ENCODE data around the gene FAM163B.

The FAM163B gene

DNA sequence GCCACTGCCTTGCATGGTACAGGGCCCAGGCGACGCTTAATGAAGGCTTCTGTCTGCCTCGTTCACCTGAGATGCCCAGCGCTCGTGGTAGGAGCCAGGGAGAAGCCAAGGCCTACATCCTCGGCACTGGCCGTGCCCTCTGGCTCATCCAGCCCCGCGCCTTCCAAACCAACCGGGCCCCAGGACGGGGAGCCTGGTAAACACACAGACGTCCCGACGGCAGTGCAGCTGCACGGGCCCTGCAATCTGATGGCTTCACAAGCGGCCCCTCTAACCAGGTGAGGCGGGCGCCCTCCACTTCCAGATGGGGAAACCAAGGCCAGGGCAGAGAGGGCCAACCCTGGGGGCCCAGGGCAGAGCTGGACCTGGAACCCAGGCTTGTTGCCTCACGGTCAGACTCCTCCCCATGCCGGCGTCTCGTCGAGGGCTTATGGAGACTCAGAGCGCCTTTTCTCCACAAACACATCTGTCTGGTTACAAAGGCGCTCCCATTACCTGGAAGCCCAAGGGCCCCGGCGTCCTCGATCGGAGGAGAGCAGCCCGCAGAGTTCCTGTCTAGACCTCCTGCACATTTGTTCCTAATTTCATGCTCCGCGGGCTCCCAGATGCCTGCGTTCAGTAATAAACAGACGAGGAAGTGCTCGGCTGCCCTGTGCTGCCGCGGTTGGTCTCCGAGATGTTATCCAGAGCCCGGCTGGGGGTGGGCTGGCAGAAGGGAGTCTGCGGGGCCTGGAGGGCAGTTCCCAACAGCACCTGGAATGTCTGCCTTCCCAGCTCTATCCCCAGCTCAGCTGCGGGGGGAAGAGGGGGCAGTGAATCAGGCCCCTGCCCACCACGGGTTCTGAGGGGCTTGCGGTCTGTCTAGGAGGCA is 23.5 kb downstream of the FAM163B start:
- peak; percentile 56 for ATAC-seq
- no peak for TF ChIP-seq TOX (CRISPR knock-in tag; IDR thresholded peaks at IDR 0.05; ENCODE audit: borderline replicate concordance)
- no peak for TF ChIP-seq SNAI2 (CRISPR knock-in tag; IDR thresholded peaks at IDR 0.05)
- no peak for TF ChIP-seq ZC3H10 (CRISPR knock-in tag; IDR thresholded peaks at IDR 0.05)
- 0 out of 2 replicates have a peak, but pooled peaks have one; percentile 36 for TF ChIP-seq ZNF70 (CRISPR knock-in tag; IDR thresholded peaks at IDR 0.05)
- TF ChIP-seq RARB (CRISPR knock-in tag; IDR thresholded peaks at IDR 0.05), result no peak
- TF ChIP-seq BACH2 (CRISPR knock-in tag; IDR thresholded peaks at IDR 0.05; ENCODE audit: borderline replicate concordance), result no peak
- TF ChIP-seq CREB5 (CRISPR knock-in tag; IDR thresholded peaks at IDR 0.05; ENCODE audit: low read depth), result no peak
- TF ChIP-seq TSHZ2 (CRISPR knock-in tag; IDR thresholded peaks at IDR 0.05), result peak; percentile 88
- no peak for TF ChIP-seq ZNF8 (CRISPR knock-in tag; IDR thresholded peaks at IDR 0.05)
- peak; percentile 93 for TF ChIP-seq TCF4 (CRISPR knock-in tag; IDR thresholded peaks at IDR 0.05; ENCODE audit: borderline replicate concordance)

- TF ChIP-seq PATZ1 (CRISPR knock-in tag; IDR thresholded peaks at IDR 0.05; ENCODE audit: borderline replicate concordance) (no peak), CSRNP3 (CRISPR knock-in tag; IDR thresholded peaks at IDR 0.05) (no peak), RARB (CRISPR knock-in tag; IDR thresholded peaks at IDR 0.05) (no peak), TCF4 (CRISPR knock-in tag; IDR thresholded peaks at IDR 0.05; ENCODE audit: borderline replicate concordance) (no peak), ZNF565 (CRISPR knock-in tag; conservative IDR thresholded peaks at IDR 0.05; ENCODE audit: low read depth) (no peak), TOX (CRISPR knock-in tag; IDR thresholded peaks at IDR 0.05; ENCODE audit: borderline replicate concordance) (no peak), ZFP3 (CRISPR knock-in tag; IDR thresholded peaks at IDR 0.05) (no peak), ESRRG (CRISPR knock-in tag; IDR thresholded peaks at IDR 0.05) (no peak), GLIS3 (CRISPR knock-in tag; IDR thresholded peaks at IDR 0.05) (no peak), ZNF70 (CRISPR knock-in tag; IDR thresholded peaks at IDR 0.05) (no peak), CSDC2 (CRISPR knock-in tag; IDR thresholded peaks at IDR 0.05) (no peak), PPARA (CRISPR knock-in tag; IDR thresholded peaks at IDR 0.05; ENCODE audit: borderline replicate concordance) (no peak), ISL1 (CRISPR knock-in tag; IDR thresholded peaks at IDR 0.05) (no peak), ZNF8 (CRISPR knock-in tag; IDR thresholded peaks at IDR 0.05) (no peak), TSHZ2 (CRISPR knock-in tag; IDR thresholded peaks at IDR 0.05) (no peak), CREB5 (CRISPR knock-in tag; IDR thresholded peaks at IDR 0.05; ENCODE audit: low read depth) (no peak), ZFP30 (CRISPR knock-in tag; IDR thresholded peaks at IDR 0.05) (no peak)
- TF ChIP-seq, protein P1, sequence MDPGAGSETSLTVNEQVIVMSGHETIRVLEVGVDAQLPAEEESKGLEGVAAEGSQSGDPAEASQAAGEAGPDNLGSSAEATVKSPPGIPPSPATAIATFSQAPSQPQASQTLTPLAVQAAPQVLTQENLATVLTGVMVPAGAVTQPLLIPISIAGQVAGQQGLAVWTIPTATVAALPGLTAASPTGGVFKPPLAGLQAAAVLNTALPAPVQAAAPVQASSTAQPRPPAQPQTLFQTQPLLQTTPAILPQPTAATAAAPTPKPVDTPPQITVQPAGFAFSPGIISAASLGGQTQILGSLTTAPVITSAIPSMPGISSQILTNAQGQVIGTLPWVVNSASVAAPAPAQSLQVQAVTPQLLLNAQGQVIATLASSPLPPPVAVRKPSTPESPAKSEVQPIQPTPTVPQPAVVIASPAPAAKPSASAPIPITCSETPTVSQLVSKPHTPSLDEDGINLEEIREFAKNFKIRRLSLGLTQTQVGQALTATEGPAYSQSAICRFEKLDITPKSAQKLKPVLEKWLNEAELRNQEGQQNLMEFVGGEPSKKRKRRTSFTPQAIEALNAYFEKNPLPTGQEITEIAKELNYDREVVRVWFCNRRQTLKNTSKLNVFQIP (CRISPR knock-in tag; IDR thresholded peaks at IDR 0.05; ENCODE audit: borderline replicate concordance, low read depth), result no peak
These were observed 24.4 kb downstream of the FAM163B start for GRCh38 chr9:133584559-133585476.

More at GRCh38 chr9:133584559-133585476, 24.4 kb downstream of the FAM163B start:
- ATAC-seq, result no peak; the same call in 2 of the 3 replicates
